GM19240 (cell line): ENCODE results near the gene ZNHIT2.

ENCODE experiments used
- DNase-seq: peaks from one replicate; pipeline ENCODE4 v3.0.0; 2011; ENCODE audit warnings: low spot score; ENCODE audit not compliant: insufficient read length

ZNHIT2 gene

GRCh38 chr11:65134240-65134951 is 16.9 kb upstream of the ZNHIT2 start, which contains the start of gene SYVN1:
Gene SYVN1 (minus strand): TSS chr11:65134519. CDS start chr11:65133601, 918 bp downstream.
- peak; percentile 75 for DNase-seq

- no peak for DNase-seq
These were observed 16.2 kb upstream of the ZNHIT2 start for GRCh38 chr11:65133724-65134123.

GRCh38 chr11:65132988-65133700 is 15.6 kb upstream of the ZNHIT2 start:
- peak; percentile 36 for DNase-seq

GRCh38 chr11:65132238-65132987 is 14.9 kb upstream of the ZNHIT2 start:
- DNase-seq, result no peak

GRCh38 chr11:65131895-65132237 is 14.4 kb upstream of the ZNHIT2 start:
- DNase-seq, result no peak

GRCh38 chr11:65131417-65131776 is 13.9 kb upstream of the ZNHIT2 start:
- DNase-seq, result no peak

- no peak for DNase-seq
These were observed 13.3 kb upstream of the ZNHIT2 start for GRCh38 chr11:65130631-65131416.

- DNase-seq, result no peak
These were observed 12.3 kb upstream of the ZNHIT2 start for GRCh38 chr11:65129649-65130441.

- no peak for DNase-seq
These were observed 11.0 kb upstream of the ZNHIT2 start for GRCh38 chr11:65128182-65129145.

GRCh38 chr11:65127473-65128181 is 10.1 kb upstream of the ZNHIT2 start:
- DNase-seq, result no peak

GRCh38 chr11:65126624-65127274 is 9.2 kb upstream of the ZNHIT2 start:
- no peak for DNase-seq

- no peak for DNase-seq
These were observed 7.9 kb upstream of the ZNHIT2 start for GRCh38 chr11:65125197-65126056.

GRCh38 chr11:65124480-65125196 is 7.1 kb upstream of the ZNHIT2 start:
- no peak for DNase-seq

GRCh38 chr11:65121865-65122696 is 4.6 kb upstream of the ZNHIT2 start, which contains the start of the genes FAU and MRPL49:
Gene FAU (minus strand): TSS chr11:65122134. CDS start chr11:65121813, 321 bp downstream.
Gene MRPL49 (plus strand): TSS chr11:65122321. CDS start chr11:65122347, 26 bp downstream.
- DNase-seq, result peak; percentile 96

- DNase-seq, result no peak
These were observed 4.0 kb upstream of the ZNHIT2 start for GRCh38 chr11:65121447-65121864.

GRCh38 chr11:65120831-65121230 is 3.3 kb upstream of the ZNHIT2 start:
- no peak for DNase-seq
